Neural cell (in vitro differentiated cells): ENCODE data around the gene FOXC2. TPM values are rescaled to one million over a fixed set of nuclear protein-coding genes. Genes with fewer than 3 reads are reported as not detected.

ENCODE experiments used
- H2AFZ ChIP-seq: fragments of 200-600, 300-800 bp; sonication (generic), shearing (Covaris generic); 2 replicates; pipeline ENCODE4 v1.6.0; 2014; ENCODE audit warnings: low read depth, mild to moderate bottlenecking, antibody characterized with exemption, low read length, moderate library complexity
- H3F3A ChIP-seq: fragments of 200-600 bp; shearing (Covaris generic); 2 replicates; pipeline ENCODE4 v1.6.1; 2016; ENCODE audit warnings: mild to moderate bottlenecking, moderate library complexity, mixed read lengths, antibody characterized with exemption, low read length; ENCODE audit not compliant: insufficient read depth, poor library complexity, severe bottlenecking
- H3K27ac ChIP-seq: fragments of 200-600, 300-800 bp; sonication (generic), shearing (Covaris generic); 2 replicates; pipeline ENCODE4 v1.5.1; 2014; ENCODE audit warnings: mild to moderate bottlenecking, low read length, moderate library complexity
- H3K27me3 ChIP-seq: fragments of 300-800, 200-600 bp; sonication (generic), shearing (Covaris generic); 2 replicates; pipeline ENCODE4 v1.6.0; 2014; ENCODE audit warnings: mild to moderate bottlenecking, low read depth, low read length, moderate library complexity; ENCODE audit not compliant: insufficient read depth
- H3K36me3 ChIP-seq: fragments of 300-800, 200-600 bp; sonication (generic), shearing (Covaris generic); 2 replicates; pipeline ENCODE4 v1.5.1; 2014; ENCODE audit warnings: mild to moderate bottlenecking, antibody characterized with exemption, low read length, moderate library complexity; ENCODE audit not compliant: insufficient read depth
- H3K4me2 ChIP-seq: fragments of 300-800, 200-600 bp; sonication (generic), shearing (Covaris generic); 2 replicates; pipeline ENCODE4 v1.6.0; 2014; ENCODE audit warnings: mild to moderate bottlenecking, low read length
- H3K4me3 ChIP-seq: fragments of 300-800, 200-600 bp; sonication (generic), shearing (Covaris generic); 2 replicates; pipeline ENCODE4 v1.5.1; 2014; ENCODE audit warnings: mild to moderate bottlenecking, low read length, moderate library complexity
- H3K79me2 ChIP-seq: fragments of 200-600 bp; shearing (Covaris generic); replicated peaks from 2 replicates; pipeline ENCODE4 v1.6.0; 2014; ENCODE audit warnings: mild to moderate bottlenecking, low read length, moderate library complexity; ENCODE audit not compliant: insufficient read depth
- H3K9ac ChIP-seq: fragments of 300-800, 200-600 bp; sonication (generic), shearing (Covaris generic); 2 replicates; pipeline ENCODE4 v1.6.1; 2016; ENCODE audit warnings: mild to moderate bottlenecking, low read length, mixed read lengths
- H3K9me2 ChIP-seq: fragments of 200-600 bp; shearing (Covaris generic); 2 replicates; pipeline ENCODE4 v1.6.1; 2016; ENCODE audit warnings: mild to moderate bottlenecking, low read length, mixed read lengths; ENCODE audit not compliant: insufficient read depth
- H3K9me3 ChIP-seq: fragments of 200-600, 300-800 bp; sonication (generic), shearing (Covaris generic); 2 replicates; pipeline ENCODE4 v1.6.1; 2016; ENCODE audit warnings: mild to moderate bottlenecking, mixed run types, low read length, moderate library complexity, mixed read lengths
- H4K20me1 ChIP-seq: fragments of 200-600 bp; shearing (Covaris generic); 2 replicates; pipeline ENCODE4 v1.6.1; 2016; ENCODE audit warnings: mild to moderate bottlenecking, mixed run types; ENCODE audit not compliant: insufficient read depth
- EP300 ChIP-seq: fragments of 450-650 bp; conservative IDR thresholded peaks from 2 replicates; pipeline ENCODE4 v1.6.1; 2014; ENCODE audit warnings: antibody characterized with exemption, mild to moderate bottlenecking, moderate library complexity; ENCODE audit not compliant: poor library complexity, severe bottlenecking
- EZH2 ChIP-seq: fragments of 200-600, 300-800 bp; shearing (Covaris generic), sonication (generic); IDR thresholded peaks from 2 replicates; pipeline ENCODE4 v1.6.1; 2014; ENCODE audit warnings: antibody characterized with exemption, low read length, borderline replicate concordance, mild to moderate bottlenecking; ENCODE audit not compliant: insufficient read depth, poor library complexity, severe bottlenecking
- MXI1 ChIP-seq: fragments of 450-650 bp; conservative IDR thresholded peaks from 2 replicates; pipeline ENCODE4 v1.6.1; 2014; ENCODE audit warnings: antibody characterized with exemption, mild to moderate bottlenecking; ENCODE audit not compliant: poor library complexity, severe bottlenecking
- POLR2AphosphoS5 ChIP-seq: IDR thresholded peaks from 2 replicates; pipeline ENCODE4 v1.6.1; 2012
- RAD21 ChIP-seq: fragments of 450-650 bp; conservative IDR thresholded peaks from 2 replicates; pipeline ENCODE4 v1.6.1; 2014; ENCODE audit warnings: antibody characterized with exemption, mild to moderate bottlenecking, moderate library complexity
- REST ChIP-seq: IDR thresholded peaks from 2 replicates; pipeline ENCODE4 v1.6.1; 2012; ENCODE audit warnings: borderline replicate concordance
- SMC3 ChIP-seq: fragments of 450-650 bp; conservative IDR thresholded peaks from 2 replicates; pipeline ENCODE4 v1.6.1; 2014; ENCODE audit warnings: antibody characterized with exemption, mild to moderate bottlenecking, moderate library complexity; ENCODE audit not compliant: poor library complexity
- TAF1 ChIP-seq: IDR thresholded peaks from 2 replicates; pipeline ENCODE4 v1.6.1; 2012; ENCODE audit warnings: low read depth
- polyA plus RNA-seq: library from polyadenylated mRNA; depleted of rRNA; stranded (reverse); fragments of >200 nt; gene quantifications from 2 replicates; pipeline ENCODE4 v1.2.3, GENCODE V29; 2014
- TF ChIP-seq, protein P1 (sequence below): fragments of 450-650 bp; IDR thresholded peaks from 2 replicates; pipeline ENCODE4 v1.5.1; 2014; ENCODE audit warnings: antibody characterized with exemption, mild to moderate bottlenecking, moderate library complexity; ENCODE audit not compliant: poor library complexity, severe bottlenecking

Gene FOXC2
- polyA plus RNA-seq, 1 donor from 2014 or later = not detected

GRCh38 chr16:86530251-86531190 is 36.1 kb upstream of the FOXC2 start:
- Histone ChIP-seq H3K27ac (no peak overlapping the region), H3K36me3 (no peaks in the 10 kb centered on the region), H3K4me2 (no peak overlapping the region), H3K9me2 (no peaks in the 10 kb centered on the region), H3K79me2 (no peaks in the 10 kb centered on the region), H3K9me3 (no peaks in the 10 kb centered on the region), H3K27me3 (no peaks in the 10 kb centered on the region), H3K9ac (no peak overlapping the region), H2AFZ (no peak overlapping the region), H3K4me3 (no peak overlapping the region), H3F3A (no peaks in the 10 kb centered on the region), H4K20me1 (no peaks in the 10 kb centered on the region)
- TF ChIP-seq TAF1 (no peak), RAD21 (no peak), MXI1 (no peak), REST (no peak)
- TF ChIP-seq, protein P1, sequence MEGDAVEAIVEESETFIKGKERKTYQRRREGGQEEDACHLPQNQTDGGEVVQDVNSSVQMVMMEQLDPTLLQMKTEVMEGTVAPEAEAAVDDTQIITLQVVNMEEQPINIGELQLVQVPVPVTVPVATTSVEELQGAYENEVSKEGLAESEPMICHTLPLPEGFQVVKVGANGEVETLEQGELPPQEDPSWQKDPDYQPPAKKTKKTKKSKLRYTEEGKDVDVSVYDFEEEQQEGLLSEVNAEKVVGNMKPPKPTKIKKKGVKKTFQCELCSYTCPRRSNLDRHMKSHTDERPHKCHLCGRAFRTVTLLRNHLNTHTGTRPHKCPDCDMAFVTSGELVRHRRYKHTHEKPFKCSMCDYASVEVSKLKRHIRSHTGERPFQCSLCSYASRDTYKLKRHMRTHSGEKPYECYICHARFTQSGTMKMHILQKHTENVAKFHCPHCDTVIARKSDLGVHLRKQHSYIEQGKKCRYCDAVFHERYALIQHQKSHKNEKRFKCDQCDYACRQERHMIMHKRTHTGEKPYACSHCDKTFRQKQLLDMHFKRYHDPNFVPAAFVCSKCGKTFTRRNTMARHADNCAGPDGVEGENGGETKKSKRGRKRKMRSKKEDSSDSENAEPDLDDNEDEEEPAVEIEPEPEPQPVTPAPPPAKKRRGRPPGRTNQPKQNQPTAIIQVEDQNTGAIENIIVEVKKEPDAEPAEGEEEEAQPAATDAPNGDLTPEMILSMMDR = no peak

DNA sequence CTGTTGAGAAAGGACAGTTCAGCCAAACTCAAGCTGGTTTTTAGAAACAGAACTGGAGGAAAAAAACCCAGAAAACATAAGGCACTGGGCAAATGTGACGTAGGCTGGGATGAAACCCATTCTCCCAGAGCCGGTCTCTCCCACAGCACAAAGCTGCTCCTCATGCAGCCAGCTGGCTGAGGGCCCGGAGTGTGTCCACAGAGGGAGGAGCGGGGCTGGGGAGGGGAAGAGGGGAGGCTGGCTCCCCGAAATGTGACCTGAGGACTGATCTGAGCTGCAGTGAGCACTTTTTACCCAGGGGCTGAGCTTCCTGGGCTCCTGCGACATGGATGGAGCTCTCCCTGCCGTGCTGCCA is 35.5 kb upstream of the FOXC2 start:
- Histone ChIP-seq H3F3A (no peaks in the 10 kb centered on the region), H3K27me3 (no peaks in the 10 kb centered on the region), H3K4me3 (no peak overlapping the region), H3K36me3 (no peaks in the 10 kb centered on the region), H3K9me2 (no peaks in the 10 kb centered on the region), H3K9me3 (no peaks in the 10 kb centered on the region), H3K79me2 (no peaks in the 10 kb centered on the region), H3K27ac (no peak overlapping the region), H3K9ac (no peak overlapping the region), H4K20me1 (no peaks in the 10 kb centered on the region), H3K4me2 (no peak overlapping the region), H2AFZ (no peak overlapping the region)
- TF ChIP-seq RAD21 (no peak), TAF1 (no peak), MXI1 (no peak), EP300 (no peak), POLR2AphosphoS5 (no peak), SMC3 (no peak), REST (no peak), EZH2 (no peak)
- TF ChIP-seq, protein P1 = no peak
